Medulla oblongata (tissue), 1 donor: Measurements from ENCODE around the gene PCSK6.
"Not testable (repeated sequence)": the region's sequence is repeated elsewhere in the genome, so short reads cannot be mapped to it uniquely, and the experiment has no call there.

Source experiments
- DNase-seq: peaks from one replicate; pipeline ENCODE4 v3.0.0-alpha.2; 2015; ENCODE audit errors: extremely low spot score

The PCSK6 gene

DNA sequence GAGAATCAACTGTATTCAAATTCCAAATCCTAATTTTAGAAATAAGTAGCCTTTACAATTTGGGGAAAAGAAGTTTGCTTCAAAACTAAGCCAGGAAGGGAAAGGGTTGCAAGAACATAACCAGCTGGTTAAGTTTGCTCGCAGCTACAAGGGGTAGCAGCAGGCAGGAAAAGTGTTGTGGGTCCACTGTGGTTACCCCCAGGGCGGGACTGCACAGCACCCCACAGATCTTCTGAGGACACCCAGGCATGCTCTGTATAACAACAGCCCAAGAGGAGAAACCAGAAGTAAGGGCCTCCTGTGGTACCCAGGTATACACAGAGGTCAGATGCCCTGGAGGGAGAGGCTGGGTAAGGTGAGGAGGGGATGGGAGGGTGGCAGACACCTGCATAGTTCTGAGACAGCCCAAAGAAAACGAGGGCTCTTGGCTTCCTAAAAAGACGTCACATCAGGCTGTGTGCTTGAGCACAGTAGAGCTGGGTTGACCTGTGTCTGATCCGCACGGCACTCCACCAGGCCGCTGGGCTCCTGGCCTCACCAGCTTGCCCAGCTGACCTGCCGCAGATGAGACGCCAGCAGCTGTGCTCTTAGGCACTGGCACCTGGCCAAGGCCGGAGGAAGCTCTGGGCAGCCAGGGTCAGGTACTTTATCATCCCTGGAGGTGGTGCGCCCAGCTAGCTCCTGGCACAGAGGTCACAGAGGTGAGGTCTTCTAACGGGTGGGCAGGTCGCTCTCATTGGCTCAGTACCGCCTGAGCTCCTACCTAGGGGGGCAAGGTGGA is 112.7 kb downstream of the PCSK6 start:
- DNase-seq, result no peak

DNA sequence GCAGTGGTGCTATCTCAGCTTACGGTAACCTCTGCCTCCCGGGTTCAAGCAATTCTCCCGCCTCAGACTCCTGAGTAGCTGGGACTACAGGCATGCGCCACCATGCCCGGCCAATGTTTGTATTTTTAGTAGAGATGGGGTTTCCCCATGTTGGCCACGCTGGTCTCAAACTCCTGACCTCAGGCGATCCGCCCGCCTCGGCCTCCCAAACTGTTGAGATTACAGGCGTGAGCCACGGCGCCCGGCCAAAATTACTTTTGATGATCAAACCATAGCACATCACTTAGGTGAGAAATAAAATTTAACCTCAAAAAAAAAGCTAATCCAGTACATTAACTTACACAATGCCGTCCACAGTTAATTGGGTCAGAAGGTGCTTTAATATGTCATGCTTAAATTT is 114.5 kb downstream of the PCSK6 start:
- DNase-seq, result not testable (repeated sequence)

DNA sequence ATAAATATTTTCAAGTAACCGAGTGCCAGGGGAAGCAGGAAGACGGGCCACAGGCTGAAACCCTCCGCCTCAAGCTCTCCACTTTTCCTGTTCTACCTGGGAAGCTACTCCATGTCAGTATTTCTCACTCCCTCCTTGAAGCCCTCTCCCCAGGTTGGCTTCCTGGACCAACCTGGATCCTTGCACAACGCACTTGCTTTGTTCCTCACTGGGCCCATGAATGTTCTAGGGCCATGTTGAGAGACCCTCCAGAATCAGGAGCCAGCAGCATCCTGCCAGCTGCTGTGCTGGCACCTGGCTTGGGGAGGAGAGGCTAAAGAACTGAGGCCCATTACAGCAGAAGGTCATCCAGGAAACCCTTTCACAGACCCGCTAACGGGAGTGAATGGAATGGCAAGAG is 115.2 kb downstream of the PCSK6 start:
- DNase-seq, result no peak

DNA sequence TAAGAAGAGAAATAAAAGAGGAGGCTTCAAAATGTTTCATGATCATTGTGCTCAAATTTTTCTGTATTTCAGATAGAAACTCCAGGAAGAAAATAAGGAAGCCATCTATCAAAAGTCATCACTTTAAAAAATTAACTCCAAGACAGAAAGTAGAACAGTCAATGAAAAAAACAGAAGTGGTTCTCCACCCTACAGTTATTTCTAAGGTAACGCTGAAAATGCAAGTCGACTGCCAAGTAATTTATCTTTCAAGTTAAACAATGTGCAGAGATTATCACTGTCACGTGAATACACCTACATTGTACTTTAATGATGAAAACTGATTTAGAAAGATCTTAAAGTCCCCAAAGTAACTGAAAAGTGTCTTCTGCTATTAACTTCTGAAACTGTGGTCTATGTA is 115.9 kb downstream of the PCSK6 start:
- DNase-seq, result no peak

DNA sequence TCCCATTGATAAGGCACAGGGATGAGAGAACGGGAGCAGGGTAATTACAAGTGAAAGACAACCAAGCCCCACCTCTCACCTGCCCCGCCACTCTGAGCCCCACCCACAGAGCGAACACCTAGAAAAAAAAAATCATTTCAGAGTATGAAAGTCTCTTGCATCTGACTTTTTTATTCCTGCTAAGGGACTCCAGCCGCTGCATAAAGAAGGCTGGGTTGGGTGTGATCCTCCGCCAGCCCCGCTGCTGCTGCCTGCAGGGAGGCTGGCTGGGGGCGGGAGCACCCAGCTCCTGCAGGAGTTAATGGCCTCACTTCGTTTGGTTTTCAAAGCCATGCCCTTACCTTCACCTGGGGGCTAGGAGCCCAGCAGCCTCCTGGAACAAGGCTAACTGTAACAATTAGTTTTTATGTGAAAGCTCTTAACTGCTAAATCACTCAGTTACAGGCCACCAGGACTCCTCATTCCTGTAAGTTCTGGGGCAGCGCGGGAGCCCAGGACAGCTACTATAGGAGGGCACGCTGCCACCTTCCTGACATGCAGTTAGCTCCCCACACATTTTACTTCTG is 116.5 kb downstream of the PCSK6 start:
- no peak for DNase-seq

DNA sequence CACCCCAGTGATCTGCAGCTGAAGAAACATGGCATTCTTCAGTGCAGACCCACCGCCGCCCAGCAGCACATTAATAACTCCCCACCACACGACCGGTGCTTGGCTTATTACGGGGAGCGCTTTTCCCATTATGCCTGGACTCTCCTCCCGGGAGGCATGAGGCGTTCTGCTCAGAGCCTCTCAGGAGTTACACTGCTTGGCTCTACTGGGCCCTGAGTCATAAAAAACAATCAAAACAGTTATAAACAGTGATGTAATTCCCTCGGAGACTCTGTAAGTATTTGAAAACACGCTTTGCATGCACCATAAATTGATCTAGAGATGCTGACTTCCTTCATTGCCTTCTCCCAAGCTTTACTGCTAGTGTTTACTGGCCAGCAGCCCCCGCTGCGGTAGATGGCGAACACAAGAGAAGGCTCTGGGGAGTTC is 117.3 kb downstream of the PCSK6 start:
- DNase-seq, result no peak

DNA sequence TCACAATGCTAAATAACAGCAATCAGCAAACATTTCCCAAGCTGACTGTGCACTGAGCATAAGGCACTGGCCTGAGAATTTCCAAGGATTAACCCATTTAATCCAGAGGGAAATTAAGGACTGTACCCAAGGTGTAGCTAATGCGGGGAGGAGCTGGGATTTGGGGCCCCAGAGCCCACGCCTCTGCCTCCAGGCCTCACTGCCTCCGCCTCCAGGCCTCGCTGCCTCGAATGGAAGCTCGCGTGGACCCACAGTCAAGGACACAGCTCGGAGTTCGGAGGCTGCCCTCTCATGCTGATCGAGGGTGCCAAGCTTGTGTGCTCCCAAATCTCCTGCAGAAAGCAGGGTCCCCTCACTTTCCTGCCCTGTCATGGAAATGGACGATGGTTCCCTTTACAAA is 118.0 kb downstream of the PCSK6 start:
- no peak for DNase-seq

DNA sequence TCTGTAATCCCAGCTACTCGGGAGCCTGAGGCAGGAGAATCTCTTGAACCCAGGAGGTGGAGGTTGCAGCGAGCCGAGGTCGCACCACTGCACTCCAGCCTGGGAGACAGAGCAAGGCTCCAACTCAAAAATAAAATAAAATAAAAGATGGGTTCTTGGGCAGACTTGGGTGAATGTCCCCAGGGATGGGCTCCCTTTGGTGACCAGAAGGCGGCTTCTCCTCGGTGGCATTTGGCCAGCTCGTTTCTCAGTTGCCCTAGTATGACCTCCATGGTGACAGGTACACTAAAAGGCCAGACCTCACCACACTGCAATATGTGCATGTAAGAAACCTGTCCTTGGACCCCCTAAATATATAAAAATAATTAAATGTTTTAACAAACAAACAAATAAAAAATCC is 118.4 kb downstream of the PCSK6 start:
- DNase-seq, result no peak

DNA sequence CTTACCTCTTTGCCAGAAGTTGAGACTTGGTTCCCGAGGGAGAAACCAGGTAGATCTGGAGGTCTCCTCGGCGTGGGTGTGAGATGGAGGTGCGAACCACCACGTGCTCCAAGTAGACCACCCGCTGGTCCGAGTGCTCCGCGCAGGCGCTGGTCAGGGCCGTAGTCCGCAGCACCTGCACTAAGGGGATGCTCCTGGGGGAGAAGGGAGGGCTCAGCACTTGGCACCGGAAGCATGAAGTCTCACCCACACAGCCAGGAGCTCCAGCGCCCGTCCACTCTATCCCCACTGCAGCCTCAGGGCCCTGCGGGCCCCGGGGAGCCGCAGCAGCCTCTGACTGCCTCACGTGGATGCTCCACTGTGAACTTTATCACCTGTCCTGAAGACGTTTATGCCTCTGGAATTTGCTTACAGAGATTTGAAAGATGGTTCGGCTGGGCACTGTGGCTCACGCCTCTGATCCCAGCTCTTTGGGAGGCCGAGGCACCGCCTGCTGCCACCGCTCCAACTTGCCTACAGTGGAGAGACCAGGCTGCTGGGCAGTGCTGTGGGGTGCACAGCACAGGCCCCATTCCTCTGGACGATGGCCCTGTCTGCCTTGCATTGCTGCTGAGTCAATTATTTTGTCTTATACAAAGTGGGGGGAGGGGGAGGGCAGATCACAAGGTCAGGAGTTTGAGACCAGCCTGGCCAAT is 119.0 kb downstream of the PCSK6 start:
- DNase-seq, result no peak

DNA sequence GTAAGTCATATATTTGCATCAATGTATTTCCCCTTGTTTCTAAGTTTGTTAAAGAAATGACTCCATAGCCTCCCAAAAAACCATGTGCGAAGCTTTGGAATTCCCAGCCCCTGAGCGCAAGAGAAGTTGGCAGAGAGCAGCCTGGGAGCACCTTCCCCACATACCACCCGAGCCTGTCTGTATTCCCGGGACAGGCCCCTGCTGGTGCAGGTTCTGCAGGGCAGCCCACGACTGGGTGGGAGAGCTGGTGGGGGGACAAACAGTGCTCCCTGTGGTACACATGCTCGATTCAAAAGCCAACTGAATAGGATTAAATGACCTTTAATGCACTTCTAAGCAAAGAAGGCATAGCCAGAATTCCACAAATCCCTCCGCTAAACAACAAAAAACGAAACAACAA is 119.8 kb downstream of the PCSK6 start:
- DNase-seq, result no peak

DNA sequence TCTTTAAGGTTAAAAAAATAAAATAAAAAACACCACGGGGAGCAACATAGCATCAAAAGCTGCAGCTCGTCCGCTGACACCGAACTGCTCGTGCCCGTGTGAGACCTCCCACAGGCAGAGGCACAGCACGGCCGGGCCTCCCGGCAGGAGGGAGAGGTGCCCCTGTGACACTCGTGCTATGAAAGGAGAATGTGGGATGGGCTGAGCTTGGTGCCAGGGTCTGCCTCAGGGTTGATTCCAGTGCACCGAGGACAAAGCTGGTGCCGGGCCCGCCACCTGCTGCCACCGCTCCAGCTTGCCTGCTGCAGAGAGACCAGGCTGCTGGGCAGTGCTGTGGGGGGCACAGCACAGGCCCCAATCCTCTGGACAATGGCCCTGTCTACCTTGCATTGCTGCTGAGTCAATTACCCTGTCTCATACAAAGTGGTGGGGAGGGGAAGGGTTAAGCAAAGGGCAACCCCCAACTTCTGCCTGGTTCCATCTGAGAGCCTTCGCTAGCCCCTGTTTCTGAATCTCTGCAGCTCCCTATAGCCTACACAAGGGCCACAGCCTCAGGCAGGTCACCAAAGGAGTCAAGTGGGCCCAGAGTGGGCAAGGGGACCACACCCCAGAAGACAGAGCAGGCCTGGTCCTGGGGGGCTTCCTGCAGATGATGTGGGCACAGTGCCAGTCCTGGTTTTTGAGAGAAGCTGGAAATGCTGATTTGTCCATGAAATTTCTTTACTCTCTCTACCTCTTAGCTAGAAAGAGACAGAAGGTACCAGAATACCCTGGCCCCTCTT is 120.5 kb downstream of the PCSK6 start:
- DNase-seq, result no peak

DNA sequence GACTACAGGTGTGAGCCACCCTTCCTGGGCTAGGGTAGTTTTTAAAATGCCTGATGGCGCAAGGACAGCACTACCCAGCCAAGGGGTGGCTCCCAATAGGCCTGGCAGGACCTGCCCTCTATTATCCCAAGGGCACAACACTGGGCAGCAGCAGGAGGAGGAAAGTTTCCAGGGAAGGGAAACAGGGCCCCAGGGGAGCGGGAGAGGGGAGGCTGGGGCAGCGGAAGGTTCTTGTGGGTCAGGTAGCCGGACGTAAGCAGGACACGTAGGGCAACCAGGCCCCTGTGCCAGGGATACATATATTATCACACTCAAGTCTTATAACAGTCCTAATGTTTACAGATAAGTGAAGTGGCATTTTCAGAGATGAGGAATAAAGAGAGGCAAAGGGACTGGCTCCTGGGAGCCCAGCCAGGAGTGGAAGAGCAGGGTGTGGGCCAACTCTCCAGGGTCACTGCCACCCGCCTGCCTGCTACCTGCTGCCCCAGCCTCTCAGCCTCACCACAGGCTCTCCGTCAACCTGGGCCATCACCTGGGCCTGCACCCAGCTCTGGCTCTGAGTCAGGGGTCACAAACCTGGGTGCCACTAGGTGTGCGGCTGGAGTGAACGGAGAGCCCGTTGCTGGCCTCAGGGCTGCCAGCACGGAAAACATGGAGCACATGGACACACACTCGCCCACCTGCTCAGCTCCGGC is 121.3 kb downstream of the PCSK6 start:
- DNase-seq, result no peak

DNA sequence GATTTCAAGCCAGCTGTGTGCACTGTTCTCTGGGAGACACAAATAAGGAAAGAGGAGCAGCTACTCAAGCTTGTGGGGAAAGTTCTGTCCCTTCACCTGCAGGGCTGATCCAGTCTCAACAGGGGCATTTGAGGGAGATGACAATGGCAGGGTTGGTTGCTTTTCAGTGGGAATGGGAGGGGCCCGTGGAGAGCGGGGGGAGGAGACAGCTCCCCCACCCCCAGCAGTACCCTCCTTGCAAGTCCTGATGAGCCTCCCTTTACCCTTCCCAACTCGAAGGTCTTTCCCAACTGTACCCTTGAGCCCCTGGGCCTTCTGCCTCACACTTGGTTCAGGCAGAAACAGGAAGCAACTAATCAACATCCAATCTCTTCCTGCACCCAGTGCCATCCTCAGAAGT is 122.7 kb downstream of the PCSK6 start:
- no peak for DNase-seq

DNA sequence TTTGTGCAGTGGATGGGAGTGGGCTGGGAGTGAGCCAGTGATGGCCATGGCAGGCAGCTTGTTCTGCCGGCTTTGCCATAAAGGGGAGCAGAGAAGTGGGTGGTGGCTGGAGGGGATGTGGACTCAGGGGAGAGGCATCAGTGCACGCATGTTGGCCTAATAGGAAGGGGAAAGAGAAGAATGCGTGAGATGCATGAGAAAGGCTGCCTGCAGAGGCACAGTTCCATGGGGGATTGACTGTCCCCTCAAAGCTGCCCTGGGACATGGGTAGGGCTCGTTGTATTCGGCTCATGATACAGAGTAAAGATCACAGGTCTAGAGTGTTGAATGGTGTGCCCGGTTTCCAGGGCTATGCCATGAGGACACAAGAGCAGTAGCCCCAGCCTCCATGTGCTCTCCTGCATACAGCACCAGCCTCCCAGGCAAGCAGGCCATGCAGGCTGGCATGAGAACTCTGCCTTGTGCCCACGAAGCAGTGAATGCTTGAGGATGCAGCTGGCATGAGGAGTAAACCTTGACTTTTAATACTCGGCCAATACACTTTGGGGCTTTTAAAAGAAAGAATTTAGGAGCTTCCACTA is 126.4 kb downstream of the PCSK6 start:
- no peak for DNase-seq

DNA sequence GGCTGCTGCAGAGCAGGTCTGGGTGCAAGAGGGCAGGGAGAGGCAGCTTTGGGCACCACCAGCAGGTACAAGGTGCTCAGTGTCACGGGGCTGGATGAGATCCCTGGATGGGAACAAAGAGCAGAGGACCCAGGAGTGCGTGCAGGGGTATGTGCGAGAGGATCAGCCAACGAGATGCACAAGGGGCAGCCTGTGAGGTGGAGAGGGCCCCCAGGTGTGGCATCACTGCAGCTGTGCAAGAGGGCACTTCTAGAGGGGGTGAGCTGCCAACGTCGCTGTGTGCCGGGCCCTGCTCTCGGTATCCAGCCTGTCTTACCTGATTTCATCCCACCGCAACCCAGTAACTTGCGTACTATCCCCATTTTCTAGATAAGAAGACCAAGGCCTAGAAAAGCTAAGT is 127.1 kb downstream of the PCSK6 start:
- DNase-seq, result no peak

DNA sequence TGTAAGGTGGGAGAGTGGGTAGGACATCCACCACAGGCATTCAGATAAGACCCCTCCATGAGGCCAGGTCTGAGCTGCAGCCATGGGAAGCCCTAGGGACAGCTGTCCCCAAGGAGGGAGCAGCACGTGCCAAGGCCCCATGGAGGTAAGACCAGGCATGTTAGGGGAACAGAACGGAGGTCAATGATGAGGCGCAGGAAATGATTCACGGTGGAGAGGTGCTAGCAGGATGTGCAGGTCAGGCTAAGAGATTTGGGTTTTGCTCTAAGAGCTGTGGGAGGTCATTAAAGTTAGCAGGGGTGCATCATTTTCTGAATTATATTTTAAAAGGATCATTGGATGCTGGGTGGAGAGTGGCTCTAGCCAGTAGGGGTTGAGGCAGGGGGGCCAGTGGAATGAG is 128.1 kb downstream of the PCSK6 start:
- no peak for DNase-seq

DNA sequence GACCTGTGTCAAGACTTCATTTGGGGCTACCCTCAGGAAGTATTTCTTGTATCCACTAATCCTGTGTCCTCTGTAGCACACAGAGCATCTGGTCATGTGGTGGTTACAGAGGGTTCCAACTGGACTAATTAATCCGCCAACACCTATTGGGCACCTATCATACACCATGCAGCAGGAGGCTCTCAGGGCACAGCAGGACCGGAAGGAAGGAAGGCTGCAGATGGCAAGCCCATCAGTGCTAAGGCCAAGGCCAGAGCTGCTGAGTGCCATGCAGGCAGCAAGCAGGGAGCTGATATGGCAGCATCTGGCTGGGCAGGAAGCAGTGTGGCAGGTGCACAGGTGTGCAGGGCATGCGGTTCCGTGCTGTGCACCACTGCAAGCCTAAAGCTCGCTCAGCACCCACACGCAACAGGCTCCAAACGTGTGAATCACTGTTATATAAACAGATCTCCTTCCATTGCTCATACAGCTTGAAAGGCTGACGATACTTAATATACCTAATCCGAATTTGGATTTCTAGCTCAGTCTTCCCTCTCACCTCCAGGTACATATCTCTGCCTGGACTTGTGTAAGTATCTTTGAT is 130.1 kb downstream of the PCSK6 start:
- DNase-seq, result no peak

DNA sequence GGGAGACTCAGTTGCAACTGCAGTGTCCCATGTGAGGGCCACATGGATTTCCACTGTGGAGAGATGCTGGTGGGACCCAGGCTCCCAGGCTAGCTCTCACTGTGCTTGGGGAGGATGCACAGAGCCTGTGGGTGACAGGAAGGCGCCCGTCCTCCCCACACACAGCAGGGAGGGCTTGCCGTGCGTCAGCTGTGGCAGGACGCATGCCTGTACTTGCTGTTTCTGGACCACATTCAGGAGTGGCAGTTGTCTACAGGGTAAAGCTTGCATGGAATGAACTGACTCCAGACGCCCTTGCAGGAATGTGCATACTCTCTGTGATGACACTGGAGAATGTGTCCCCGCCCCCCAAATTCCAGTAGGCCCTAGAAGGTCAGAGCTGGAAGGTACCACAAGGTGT is 130.6 kb downstream of the PCSK6 start:
- DNase-seq, result no peak

DNA sequence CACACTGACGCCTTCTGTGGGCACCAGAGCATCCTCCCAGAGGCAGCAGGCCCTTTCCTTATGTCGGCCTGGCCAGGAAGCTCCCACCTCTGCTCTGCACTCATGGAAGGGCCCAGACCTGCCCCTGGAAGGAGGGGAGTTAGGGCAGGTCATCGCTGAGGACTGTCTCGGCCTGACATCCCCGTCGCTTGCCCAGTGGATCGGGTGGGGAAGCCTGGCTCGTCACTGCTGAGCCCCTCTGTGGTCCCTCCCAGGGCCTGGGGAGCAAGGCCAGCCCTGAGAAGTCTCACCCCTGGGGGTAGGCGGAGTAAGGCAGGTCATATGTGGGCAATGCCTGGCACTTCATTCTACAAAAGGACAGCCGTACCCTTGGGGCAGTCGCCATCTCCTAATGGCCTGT is 131.6 kb downstream of the PCSK6 start:
- no peak for DNase-seq

DNA sequence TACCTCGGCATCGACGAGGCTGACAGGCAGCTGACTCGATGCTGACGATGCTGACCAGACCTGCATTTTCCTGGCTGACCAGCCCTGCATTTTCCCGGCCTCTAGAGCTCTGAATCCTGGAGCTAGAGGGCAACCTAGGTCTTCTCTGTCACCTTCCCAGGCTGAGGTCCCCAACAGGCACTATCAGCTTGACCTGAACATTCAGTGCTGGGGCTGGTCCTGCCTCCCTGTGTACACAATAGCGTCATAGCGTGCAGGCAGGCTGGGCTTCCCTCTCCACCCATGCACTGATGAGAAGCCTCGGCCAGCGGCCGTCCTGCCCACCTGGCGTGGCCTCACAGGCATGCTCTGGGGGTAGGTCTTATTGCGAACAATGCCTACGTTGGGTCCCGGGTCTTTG is 132.2 kb downstream of the PCSK6 start:
- no peak for DNase-seq
